ENCODE data around the gene KIF4B.
"Not testable (repeated sequence)": the region's sequence is repeated elsewhere in the genome, so short reads cannot be mapped to it uniquely, and the experiment has no call there.

Gene KIF4B

DNA sequence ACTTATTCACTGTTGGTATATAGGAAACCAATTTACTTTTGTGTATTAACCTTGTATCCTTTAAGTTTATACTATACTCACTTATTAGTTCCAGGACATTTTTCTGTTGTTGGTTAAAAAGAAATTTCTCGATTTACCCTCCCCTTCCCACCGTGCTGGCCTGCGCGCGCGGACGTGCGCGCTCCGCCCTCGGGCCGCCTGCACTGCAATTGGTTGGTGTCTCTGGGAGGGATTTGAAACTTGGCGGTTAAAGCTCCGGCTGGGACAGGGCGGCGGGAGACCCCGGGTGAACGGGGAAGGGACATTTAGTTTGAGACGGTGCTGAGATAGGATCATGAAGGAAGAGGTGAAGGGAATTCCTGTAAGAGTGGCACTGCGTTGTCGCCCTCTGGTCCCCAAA lies at the start of gene KIF4B:
Gene KIF4B (plus strand): TSS at position 230 of the 400 bp plus-strand sequence. CDS start 105 bp downstream, at position 335.
- DNase-seq: no peak

- DNase-seq: no peak
Measured at GRCh38 chr5:154966081-154966841, 47.3 kb upstream of the KIF4B start.

- DNase-seq: no peak
Measured at GRCh38 chr5:154966874-154967273, 46.7 kb upstream of the KIF4B start.

- DNase-seq: no peak
Measured at GRCh38 chr5:154967421-154968024, 46.0 kb upstream of the KIF4B start.

GRCh38 chr5:154968953-154969352 lies 44.6 kb upstream of the KIF4B start:
- DNase-seq: no peak

- no peak for DNase-seq
Measured at GRCh38 chr5:154970759-154971158, 42.8 kb upstream of the KIF4B start.

DNA sequence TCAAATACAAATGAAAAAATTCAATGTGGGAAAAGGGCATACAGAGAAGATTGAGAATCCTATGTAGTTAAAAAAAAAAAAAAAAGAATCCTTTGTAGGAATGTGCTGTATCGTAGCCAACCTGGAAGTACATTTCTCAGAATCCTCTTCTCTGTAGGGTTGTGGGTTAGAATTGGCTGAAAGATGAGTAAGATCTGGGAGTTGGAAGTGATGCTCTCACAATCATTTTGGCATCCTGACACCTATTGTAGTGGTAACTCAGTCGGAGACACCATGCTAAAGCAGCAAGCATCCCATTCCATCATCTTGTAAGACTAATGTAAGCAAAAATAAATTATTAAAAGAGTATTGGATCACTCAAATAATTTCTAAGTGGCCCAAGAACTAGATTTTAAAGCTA lies 42.1 kb upstream of the KIF4B start:
- no peak for DNase-seq

- no peak for DNase-seq
Measured at GRCh38 chr5:154972476-154973080, 41.0 kb upstream of the KIF4B start.

DNA sequence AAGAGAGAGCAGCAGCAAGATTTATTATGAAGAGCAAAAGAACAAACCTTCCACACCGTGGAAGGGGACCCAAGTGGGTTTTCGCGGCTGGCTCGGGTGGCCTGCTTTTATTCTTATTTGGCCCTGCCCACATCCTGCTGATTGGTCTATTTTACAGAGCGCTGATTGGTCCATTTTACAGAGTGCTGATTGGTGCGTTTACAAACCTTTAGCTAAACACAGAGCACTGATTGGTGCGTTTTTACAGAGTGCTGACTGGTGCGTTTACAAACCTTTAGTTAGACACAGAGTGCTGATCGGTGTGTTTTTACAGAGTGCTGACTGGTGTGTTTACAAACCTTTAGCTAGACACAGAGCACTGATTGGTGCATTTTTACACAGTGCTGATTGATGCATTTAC lies 37.5 kb upstream of the KIF4B start:
- DNase-seq: not testable (repeated sequence)

- DNase-seq: no peak
Measured at GRCh38 chr5:154977409-154977808, 36.1 kb upstream of the KIF4B start.

- DNase-seq: not testable (repeated sequence)
Measured at GRCh38 chr5:154978294-154978693, 35.3 kb upstream of the KIF4B start.

GRCh38 chr5:154984946-154985516 lies 28.5 kb upstream of the KIF4B start:
- DNase-seq: no peak

- no peak for DNase-seq
Measured at GRCh38 chr5:154986151-154986550, 27.4 kb upstream of the KIF4B start.

- no peak for DNase-seq
Measured at GRCh38 chr5:154989626-154990025, 23.9 kb upstream of the KIF4B start.

- no peak for DNase-seq
Measured at GRCh38 chr5:154993461-154993860, 20.1 kb upstream of the KIF4B start.

DNA sequence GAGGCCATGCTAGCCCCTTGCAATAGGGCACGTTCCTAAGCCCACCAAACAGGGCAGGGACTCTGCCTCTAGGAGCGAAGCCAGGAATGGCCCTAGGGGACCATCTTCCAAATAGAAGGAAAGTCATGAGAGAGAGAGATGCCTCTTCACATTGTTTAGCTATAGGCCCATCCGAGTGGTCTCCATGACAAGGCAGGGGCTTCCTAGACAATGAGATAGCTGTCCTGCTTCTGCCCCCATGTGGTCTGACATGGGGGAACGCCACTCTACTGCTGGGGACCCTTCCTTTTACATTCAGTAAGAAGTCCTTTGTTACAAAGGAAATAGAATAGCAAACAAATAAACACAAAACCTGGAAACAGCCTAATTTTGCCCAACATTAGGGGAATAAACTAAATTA lies 17.9 kb upstream of the KIF4B start:
- DNase-seq: no peak

GRCh38 chr5:154997746-154998145 lies 15.8 kb upstream of the KIF4B start:
- no peak for DNase-seq

DNA sequence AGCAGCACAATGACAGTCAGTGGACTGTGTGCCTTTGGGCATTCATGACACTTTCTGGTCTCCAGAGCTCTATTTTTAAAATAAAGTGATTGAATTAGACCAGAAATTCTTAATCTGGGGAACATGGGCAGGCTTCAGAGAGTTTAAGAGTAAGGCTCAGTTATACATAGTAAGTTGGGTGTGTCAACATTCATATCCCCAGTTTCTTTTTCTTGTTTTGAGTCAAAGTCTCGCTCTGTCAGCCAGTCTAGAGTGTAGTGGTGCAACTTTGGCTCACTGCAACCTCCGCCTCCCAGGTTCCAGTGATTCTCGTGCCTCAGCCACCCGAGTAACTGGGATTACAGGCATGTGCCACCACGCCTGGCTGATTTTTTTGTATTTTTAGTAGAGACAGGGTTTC lies 13.7 kb upstream of the KIF4B start:
- no peak for DNase-seq

GRCh38 chr5:155001523-155001922 lies 12.0 kb upstream of the KIF4B start:
- no peak for DNase-seq

- DNase-seq: not testable (repeated sequence)
Measured at GRCh38 chr5:155002722-155003121, 10.8 kb upstream of the KIF4B start.

DNA sequence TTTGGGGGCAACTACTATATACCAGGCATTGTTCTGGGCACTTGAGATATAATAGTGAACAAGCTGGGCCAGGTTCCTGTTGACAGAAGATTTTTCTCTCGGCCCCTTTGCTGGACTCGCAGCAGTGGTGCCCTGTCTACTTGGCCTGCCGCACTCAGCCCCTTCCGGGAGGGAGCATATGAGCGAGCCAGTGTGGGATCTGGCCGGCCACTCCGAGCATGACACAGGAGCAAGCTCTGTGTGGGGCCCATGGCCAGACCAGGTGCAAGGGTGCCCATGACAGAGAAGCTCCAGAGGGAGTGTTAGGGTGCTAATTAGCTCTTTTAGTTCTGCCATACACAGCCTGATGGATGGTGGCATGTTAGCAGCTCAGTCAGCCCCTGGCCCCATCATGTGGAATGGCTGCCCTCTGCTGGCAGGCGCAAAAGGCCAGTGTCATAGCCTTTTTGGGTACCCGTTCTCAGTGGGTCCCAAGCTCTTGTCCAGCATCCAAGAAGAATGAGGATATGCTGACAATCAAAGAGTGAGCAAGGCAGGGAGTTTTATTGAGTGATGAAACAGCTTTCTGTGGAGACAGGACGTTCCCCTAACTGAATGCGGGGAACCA lies 9.3 kb upstream of the KIF4B start:
- DNase-seq: no peak

DNA sequence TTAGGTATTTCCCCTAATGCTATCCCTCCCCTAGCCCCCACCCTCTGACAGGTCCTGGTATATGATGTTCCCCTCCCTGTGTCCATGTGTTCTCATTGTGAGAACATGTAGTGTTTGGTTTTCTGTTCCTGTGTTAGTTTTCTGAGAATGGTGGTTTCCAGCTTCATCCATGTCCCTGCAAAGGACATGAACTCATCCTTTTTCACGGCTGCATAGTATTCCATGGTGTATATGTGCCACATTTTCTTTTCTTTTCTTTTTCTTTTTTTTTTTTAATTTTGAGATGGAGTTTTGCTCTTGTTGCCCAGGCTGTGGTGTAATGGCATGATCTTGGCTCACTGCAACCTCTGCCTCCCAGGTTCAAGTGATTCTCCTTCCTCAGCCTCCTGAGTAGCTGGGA lies 7.3 kb upstream of the KIF4B start:
- DNase-seq: not testable (repeated sequence)

DNA sequence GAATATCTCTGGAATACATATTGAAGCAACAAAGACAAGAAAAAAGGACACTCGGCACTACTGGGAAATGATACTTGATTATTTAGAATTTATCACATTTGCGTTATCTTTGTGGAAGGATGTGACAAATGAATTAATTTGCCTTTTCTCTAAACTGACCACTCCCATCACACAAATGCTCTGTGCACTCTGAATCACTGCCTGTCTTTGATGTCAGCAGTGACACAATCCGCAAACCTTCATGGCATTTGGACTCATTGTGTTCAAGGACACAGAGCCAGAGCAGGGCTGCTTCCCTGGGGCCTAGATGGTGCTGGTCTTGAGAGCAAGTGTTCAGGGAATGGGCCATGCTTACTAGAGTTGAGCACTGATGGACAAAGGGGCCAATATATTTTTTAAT lies 4.9 kb upstream of the KIF4B start:
- no peak for DNase-seq

Data from CD4-positive, alpha-beta T cell treated with Interferon gamma for 1 hour (primary cell).